HG03354 (cell line): ENCODE data around the gene L3MBTL4.

ENCODE experiments used
- ATAC-seq: cut with Tn5 transposase; IDR thresholded peaks from one replicate; pipeline ENCODE4 v1.9.1; 2021; ENCODE audit warnings: mild to moderate bottlenecking; ENCODE audit not compliant: unreplicated experiment, poor library complexity, severe bottlenecking

The L3MBTL4 gene

GRCh38 chr18:6368017-6368416 is 46.7 kb downstream of the L3MBTL4 start:
- ATAC-seq, result no peak

GRCh38 chr18:6367208-6367607 is 47.5 kb downstream of the L3MBTL4 start:
- no peak for ATAC-seq

GRCh38 chr18:6366776-6367175 is 47.9 kb downstream of the L3MBTL4 start:
- no peak for ATAC-seq

GRCh38 chr18:6365385-6365784 is 49.3 kb downstream of the L3MBTL4 start:
- no peak for ATAC-seq

- ATAC-seq, result peak; percentile 59
Observed at GRCh38 chr18:6363216-6363615, 51.5 kb downstream of the L3MBTL4 start.

- ATAC-seq, result no peak
Observed at GRCh38 chr18:6362559-6363129, 52.1 kb downstream of the L3MBTL4 start.

GRCh38 chr18:6357668-6358067 is 57.0 kb downstream of the L3MBTL4 start:
- no peak for ATAC-seq

GRCh38 chr18:6355789-6356589 is 58.7 kb downstream of the L3MBTL4 start:
- ATAC-seq, result peak; percentile 70

- ATAC-seq, result no peak
Observed at GRCh38 chr18:6352275-6352674, 62.4 kb downstream of the L3MBTL4 start.

- ATAC-seq, result no peak
Observed at GRCh38 chr18:6342990-6343389, 71.7 kb downstream of the L3MBTL4 start.

- ATAC-seq, result no peak
Observed at GRCh38 chr18:6341709-6342108, 73.0 kb downstream of the L3MBTL4 start.

- ATAC-seq, result no peak
Observed at GRCh38 chr18:6341303-6341702, 73.4 kb downstream of the L3MBTL4 start.

- ATAC-seq, result no peak
Observed at GRCh38 chr18:6340121-6340520, 74.6 kb downstream of the L3MBTL4 start.

- ATAC-seq, result no peak
Observed at GRCh38 chr18:6336239-6336638, 78.5 kb downstream of the L3MBTL4 start.

GRCh38 chr18:6333981-6334380 is 80.7 kb downstream of the L3MBTL4 start:
- no peak for ATAC-seq

- no peak for ATAC-seq
Observed at GRCh38 chr18:6331872-6332271, 82.8 kb downstream of the L3MBTL4 start.

GRCh38 chr18:6330786-6331185 is 83.9 kb downstream of the L3MBTL4 start:
- ATAC-seq, result no peak

- no peak for ATAC-seq
Observed at GRCh38 chr18:6328621-6329010, 86.1 kb downstream of the L3MBTL4 start.

- no peak for ATAC-seq
Observed at GRCh38 chr18:6327895-6328620, 86.7 kb downstream of the L3MBTL4 start.

- ATAC-seq, result no peak
Observed at GRCh38 chr18:6327485-6327884, 87.2 kb downstream of the L3MBTL4 start.

GRCh38 chr18:6326566-6326965 is 88.1 kb downstream of the L3MBTL4 start:
- no peak for ATAC-seq
